GM20000 (cell line): Measurements from ENCODE around the gene CFAP45.

ENCODE experiments used
- DNase-seq: peaks from one replicate; pipeline ENCODE4 v3.0.0; 2012; ENCODE audit warnings: low spot score
- TF ChIP-seq, protein P1 (sequence below): IDR thresholded peaks from 2 replicates; pipeline ENCODE4 v1.5.1; 2012; ENCODE audit warnings: mild to moderate bottlenecking, control low read depth; ENCODE audit errors: extremely low read depth, missing control alignments

CFAP45 gene

DNA sequence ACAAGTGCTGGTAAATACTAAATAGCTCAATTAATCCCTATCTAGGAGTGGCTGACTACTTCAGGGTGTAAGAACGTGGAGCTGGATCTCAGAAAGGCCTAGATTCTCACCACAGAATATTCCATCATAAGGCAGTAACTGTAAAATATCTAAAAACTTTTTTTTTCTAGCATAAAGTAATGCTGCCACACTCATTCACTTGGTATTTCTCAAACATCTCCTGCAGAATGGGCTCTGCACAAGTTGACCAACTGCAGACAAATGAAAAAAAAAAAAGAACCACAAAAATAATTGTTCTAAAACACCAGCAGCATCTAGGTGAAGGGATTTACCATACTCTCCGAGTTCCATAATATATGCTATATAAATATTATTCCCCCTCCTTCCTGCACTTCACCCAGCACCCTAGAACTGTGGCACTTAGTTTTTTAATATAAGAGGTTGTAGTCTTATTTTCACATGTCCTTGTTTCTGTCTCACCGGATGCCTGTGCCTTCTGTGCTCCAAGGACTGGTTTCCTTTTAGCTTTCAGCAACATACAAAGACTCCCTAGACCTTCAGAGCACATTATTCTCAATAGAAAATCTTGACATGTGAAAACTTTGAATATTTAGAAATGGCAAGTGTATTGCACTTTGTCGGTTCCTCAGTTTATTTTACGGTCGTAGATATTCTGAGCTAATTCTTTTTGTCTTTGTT is 46.4 kb downstream of the CFAP45 start:
- TF ChIP-seq, protein P1, sequence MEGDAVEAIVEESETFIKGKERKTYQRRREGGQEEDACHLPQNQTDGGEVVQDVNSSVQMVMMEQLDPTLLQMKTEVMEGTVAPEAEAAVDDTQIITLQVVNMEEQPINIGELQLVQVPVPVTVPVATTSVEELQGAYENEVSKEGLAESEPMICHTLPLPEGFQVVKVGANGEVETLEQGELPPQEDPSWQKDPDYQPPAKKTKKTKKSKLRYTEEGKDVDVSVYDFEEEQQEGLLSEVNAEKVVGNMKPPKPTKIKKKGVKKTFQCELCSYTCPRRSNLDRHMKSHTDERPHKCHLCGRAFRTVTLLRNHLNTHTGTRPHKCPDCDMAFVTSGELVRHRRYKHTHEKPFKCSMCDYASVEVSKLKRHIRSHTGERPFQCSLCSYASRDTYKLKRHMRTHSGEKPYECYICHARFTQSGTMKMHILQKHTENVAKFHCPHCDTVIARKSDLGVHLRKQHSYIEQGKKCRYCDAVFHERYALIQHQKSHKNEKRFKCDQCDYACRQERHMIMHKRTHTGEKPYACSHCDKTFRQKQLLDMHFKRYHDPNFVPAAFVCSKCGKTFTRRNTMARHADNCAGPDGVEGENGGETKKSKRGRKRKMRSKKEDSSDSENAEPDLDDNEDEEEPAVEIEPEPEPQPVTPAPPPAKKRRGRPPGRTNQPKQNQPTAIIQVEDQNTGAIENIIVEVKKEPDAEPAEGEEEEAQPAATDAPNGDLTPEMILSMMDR, result no peak
- no peak for DNase-seq

DNA sequence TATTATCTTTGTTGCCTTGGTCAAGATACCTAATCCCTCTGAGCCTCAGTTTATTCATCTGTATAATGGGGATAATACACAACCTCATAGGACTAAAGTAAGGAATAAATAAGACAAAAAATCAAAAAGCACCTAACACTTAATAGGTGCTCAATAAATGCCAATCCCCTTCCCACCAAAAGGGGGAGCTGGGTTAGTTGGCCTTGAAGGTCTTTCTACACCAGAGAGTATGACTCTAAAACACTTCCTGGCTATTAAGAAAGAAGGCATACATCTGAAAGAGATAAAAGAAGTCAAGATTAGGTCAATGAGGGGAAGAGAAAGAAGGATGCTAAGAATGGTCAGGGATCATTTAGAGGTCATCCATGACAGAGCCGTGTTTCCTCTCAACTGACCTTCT is 48.6 kb downstream of the CFAP45 start:
- TF ChIP-seq, protein P1, result no peak
- DNase-seq, result no peak

DNA sequence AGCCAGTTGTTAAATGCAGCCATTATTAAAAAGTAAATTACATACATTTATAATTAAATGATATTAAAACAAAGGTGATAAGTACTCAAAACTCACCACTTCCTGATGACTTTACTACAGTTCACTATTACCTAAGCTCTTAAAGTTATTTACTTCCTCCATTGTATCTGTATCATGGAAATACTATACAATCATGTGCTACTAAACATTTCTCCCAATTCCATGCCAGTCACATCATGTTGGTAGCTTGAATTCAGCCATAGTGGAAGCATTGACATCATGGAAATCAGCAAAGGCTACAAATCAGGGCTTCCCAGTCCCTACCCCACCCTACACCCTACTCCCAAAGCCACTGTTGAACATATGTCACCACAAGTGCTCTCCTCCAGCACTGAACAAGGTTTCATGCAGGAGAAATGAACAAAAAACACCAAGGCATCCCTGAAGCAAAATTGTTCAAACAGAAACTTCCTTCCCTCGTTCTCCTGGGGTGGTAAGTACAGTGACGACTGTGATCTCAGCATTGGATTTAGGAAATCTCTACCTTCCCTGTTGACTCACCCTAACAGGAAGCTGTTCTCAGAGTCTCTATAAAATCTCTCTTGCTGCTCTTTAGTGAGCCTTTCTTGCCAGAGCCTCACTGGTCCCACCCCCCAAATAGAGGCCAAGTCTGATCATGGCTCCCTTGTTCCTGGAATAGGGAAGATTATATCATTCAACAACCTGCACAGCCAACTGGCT is 50.2 kb downstream of the CFAP45 start:
- no peak for DNase-seq

DNA sequence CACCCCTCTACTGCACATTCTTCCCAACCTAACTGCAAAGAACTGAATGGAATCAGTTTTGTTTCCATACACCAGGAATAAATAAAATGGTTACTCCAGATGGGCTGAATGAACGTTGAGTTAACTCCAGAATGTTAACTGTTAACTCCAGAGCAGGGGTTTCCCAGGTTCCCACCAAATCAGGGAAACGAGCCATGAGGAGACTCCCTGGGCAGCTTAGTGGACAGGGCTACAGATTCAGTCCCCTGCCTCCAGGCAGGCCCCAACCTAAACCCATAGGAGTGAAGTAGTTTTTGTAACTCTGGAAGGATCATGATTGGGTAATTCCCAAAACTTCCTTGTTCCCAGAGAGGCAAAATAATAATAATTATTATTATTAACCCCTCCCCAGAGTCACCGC is 51.6 kb downstream of the CFAP45 start:
- TF ChIP-seq, protein P1, result no peak
- no peak for DNase-seq

More for the DNA sequence above, 50.2 kb downstream of the CFAP45 start:
- TF ChIP-seq, protein P1, result no peak

GRCh38 chr1:159847231-159847630 is 52.7 kb downstream of the CFAP45 start:
- TF ChIP-seq, protein P1, result no peak
- no peak for DNase-seq

GRCh38 chr1:159845751-159846629 is 54.0 kb downstream of the CFAP45 start:
- TF ChIP-seq, protein P1, result no peak
- no peak for DNase-seq
